ENCODE measurements around the gene C1orf198. TPM values are rescaled to one million over a fixed set of nuclear protein-coding genes. Genes with fewer than 3 reads are reported as not detected.

Gene C1orf198
- polyA plus RNA-seq (ENCODE audit: insufficient read length) = 81.3 TPM
- long read RNA-seq, donor 1, transcript C1orf198-201 (4 exons, 3,858 nt) = major isoform, 27 of 37 reads
- long read RNA-seq, donor 1, partial matches to known transcripts = 10 of 37 reads
- long read RNA-seq, donor 1, other reads (novel, unspliced or antisense) = 0 of 37 reads
- long read RNA-seq, donor 2, transcript C1orf198-201 (4 exons, 3,858 nt) = major isoform, 29 of 35 reads
- long read RNA-seq, donor 2, partial matches to known transcripts = 5 of 35 reads
- long read RNA-seq, donor 2, other reads (novel, unspliced or antisense) = 0 of 35 reads
- long read RNA-seq, donor 3, transcript C1orf198-201 (4 exons, 3,858 nt) = major isoform, 16 of 16 reads
- long read RNA-seq, donor 3, partial matches to known transcripts = 0 of 16 reads
- long read RNA-seq, donor 3, other reads (novel, unspliced or antisense) = 0 of 16 reads
- long read RNA-seq, donor 4 = 0 reads
- long read RNA-seq, donor 5, transcript C1orf198-201 (4 exons, 3,858 nt) = major isoform, 17 of 18 reads
- long read RNA-seq, donor 5, partial matches to known transcripts = 0 of 18 reads
- long read RNA-seq, donor 5, other reads (novel, unspliced or antisense) = 0 of 18 reads
- long read RNA-seq, donor 6, transcript C1orf198-201 (4 exons, 3,858 nt) = major isoform, 30 of 47 reads
- long read RNA-seq, donor 6, partial matches to known transcripts = 17 of 47 reads
- long read RNA-seq, donor 6, other reads (novel, unspliced or antisense) = 0 of 47 reads
- long read RNA-seq, donor 7, transcript C1orf198-201 (4 exons, 3,858 nt) = major isoform, 35 of 43 reads
- long read RNA-seq, donor 7, partial matches to known transcripts = 8 of 43 reads
- long read RNA-seq, donor 7, other reads (novel, unspliced or antisense) = 0 of 43 reads
- long read RNA-seq, donor 8, transcript C1orf198-201 (4 exons, 3,858 nt) = major isoform, 18 of 24 reads
- long read RNA-seq, donor 8, partial matches to known transcripts = 6 of 24 reads
- long read RNA-seq, donor 8, other reads (novel, unspliced or antisense) = 0 of 24 reads

- peak; percentile 67 for DNase-seq
Observed at GRCh38 chr1:230867903-230868735, at the start of gene C1orf198. TSS of gene C1orf198 (minus strand) at chr1:230868521. CDS start at chr1:230868512, 9 bp downstream.

GRCh38 chr1:230917284-230918135 lies 49.2 kb upstream of the C1orf198 start:
- DNase-seq = peak; percentile 73

- no peak for DNase-seq
Observed at GRCh38 chr1:230916587-230917283, 48.4 kb upstream of the C1orf198 start.

GRCh38 chr1:230915078-230915477 lies 46.8 kb upstream of the C1orf198 start:
- DNase-seq = no peak

GRCh38 chr1:230913496-230913895 lies 45.2 kb upstream of the C1orf198 start:
- DNase-seq = no peak

- DNase-seq = peak; percentile 37
Observed at GRCh38 chr1:230910755-230911117, 42.4 kb upstream of the C1orf198 start.

- DNase-seq = no peak
Observed at GRCh38 chr1:230909974-230910754, 41.8 kb upstream of the C1orf198 start.

GRCh38 chr1:230907472-230908205 lies 39.3 kb upstream of the C1orf198 start:
- DNase-seq = no peak

- DNase-seq = no peak
Observed at GRCh38 chr1:230906226-230906625, 37.9 kb upstream of the C1orf198 start.

- DNase-seq = no peak
Observed at GRCh38 chr1:230905733-230906132, 37.4 kb upstream of the C1orf198 start.

- no peak for DNase-seq
Observed at GRCh38 chr1:230902349-230902923, 34.1 kb upstream of the C1orf198 start.

- no peak for DNase-seq
Observed at GRCh38 chr1:230901671-230902070, 33.4 kb upstream of the C1orf198 start.

GRCh38 chr1:230900984-230901383 lies 32.7 kb upstream of the C1orf198 start:
- DNase-seq = no peak

GRCh38 chr1:230899841-230900251 lies 31.5 kb upstream of the C1orf198 start:
- DNase-seq = no peak

GRCh38 chr1:230898748-230899147 lies 30.4 kb upstream of the C1orf198 start:
- no peak for DNase-seq

- no peak for DNase-seq
Observed at GRCh38 chr1:230898144-230898543, 29.8 kb upstream of the C1orf198 start.

GRCh38 chr1:230896779-230897178 lies 28.5 kb upstream of the C1orf198 start:
- no peak for DNase-seq

GRCh38 chr1:230895452-230895851 lies 27.1 kb upstream of the C1orf198 start:
- DNase-seq = no peak

Measured in left kidney (tissue), 8 donors.